GM12891 (cell line): Measurements from ENCODE around the gene ZNF646.

ENCODE experiments used
- POLR2A ChIP-seq: IDR thresholded peaks from 2 replicates; pipeline ENCODE4 v1.6.1; 2011; ENCODE audit warnings: low read depth, low read length, control low read depth
- POLR2AphosphoS5 ChIP-seq: IDR thresholded peaks from 2 replicates; pipeline ENCODE4 v1.6.1; 2011; ENCODE audit warnings: low read depth, low read length, control low read depth
- TAF1 ChIP-seq: IDR thresholded peaks from 2 replicates; pipeline ENCODE4 v1.6.1; 2011; ENCODE audit warnings: low read depth, low read length, control low read depth

DNA sequence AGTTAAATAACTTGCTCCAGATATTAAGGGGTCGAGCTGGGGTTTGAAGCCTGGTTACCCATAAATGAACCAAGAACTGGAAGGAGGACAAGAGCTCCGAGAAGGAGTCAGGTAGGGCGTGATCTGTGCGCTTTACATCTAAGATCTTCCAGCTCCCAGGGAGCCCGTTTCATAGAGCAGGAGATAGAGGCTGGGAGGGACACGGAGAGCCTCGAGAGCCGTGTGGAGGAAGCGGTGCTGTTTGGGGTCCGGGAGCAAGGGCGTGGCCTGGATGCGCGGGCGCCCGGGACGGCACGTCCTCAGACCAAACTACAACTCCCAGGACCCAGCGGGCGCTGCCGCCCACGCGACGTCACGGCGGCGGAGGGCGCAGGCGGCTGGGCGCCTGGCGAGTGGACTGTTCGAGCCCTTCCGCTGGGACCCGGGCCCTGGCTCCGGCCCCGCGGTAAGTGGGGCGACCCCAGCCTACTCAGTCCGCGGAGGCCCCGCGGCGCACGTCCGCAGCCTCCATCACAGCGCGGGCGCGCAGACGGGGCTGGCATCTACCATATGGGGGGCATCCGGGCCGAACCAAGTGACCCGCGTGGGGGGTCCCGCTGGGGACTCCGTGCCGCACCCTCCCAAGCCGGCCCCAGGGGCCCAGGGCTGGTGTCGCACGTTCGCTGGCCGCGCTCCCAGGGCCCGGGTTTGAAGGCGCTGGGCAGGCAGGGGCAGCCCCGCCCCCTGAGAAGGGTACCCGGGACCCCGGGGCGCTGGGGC is 34.0 kb downstream of the ZNF646 start, which contains the start of gene BCKDK:
- no peak for TF ChIP-seq POLR2A
- no peak for TF ChIP-seq TAF1
- TF ChIP-seq POLR2AphosphoS5 = no peak
